Adrenal gland (tissue), 5 donors: Measurements from ENCODE around the gene UBR3.

ENCODE experiments used
- POLR2A ChIP-seq, 2 donors: fragments of 450-650 bp; IDR thresholded peaks; one replicate each; pipeline ENCODE4 v1.6.1; 2017; ENCODE audit warnings: antibody characterized with exemption in 2 of 2, mild to moderate bottlenecking in 2 of 2, moderate library complexity in 1 of 2
- TF ChIP-seq, protein P1 (sequence below), 6 experiments: fragments of 450-650 bp in 4 of 6; fragments of 200-600 bp in 2 of 6; sonication (generic) in 1 of 6; IDR thresholded peaks; 1 replicate in 5 of 6; 2 replicates in 1 of 6; pipeline versions ENCODE4 v1.5.1 to v1.8.0; 2016 to 2021; ENCODE audit warnings: antibody characterized with exemption in 6 of 6, mild to moderate bottlenecking in 2 of 6, moderate library complexity in 1 of 6
- donor health status: DM: no; HTN: no; CAD: no.

DNA sequence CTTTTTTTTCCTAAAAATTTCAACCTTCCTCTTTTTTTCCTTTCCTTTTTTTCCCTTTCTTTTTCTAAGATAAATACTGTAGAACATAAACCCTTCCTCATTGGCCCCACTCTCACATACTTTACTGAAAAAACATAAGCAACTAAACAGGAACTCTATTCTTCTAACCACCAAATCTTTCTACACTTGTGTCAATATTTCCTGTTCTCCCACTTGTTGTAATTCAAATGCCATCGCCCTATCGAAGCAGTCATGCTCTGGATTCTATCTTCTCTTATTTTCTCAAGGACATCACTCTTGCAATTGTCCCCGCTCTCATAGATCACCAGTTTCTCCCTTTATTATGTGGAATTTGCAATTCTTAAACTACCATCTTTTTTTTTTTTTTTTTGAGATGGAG, 48.8 kb upstream of the UBR3 start:
- TF ChIP-seq, protein P1, sequence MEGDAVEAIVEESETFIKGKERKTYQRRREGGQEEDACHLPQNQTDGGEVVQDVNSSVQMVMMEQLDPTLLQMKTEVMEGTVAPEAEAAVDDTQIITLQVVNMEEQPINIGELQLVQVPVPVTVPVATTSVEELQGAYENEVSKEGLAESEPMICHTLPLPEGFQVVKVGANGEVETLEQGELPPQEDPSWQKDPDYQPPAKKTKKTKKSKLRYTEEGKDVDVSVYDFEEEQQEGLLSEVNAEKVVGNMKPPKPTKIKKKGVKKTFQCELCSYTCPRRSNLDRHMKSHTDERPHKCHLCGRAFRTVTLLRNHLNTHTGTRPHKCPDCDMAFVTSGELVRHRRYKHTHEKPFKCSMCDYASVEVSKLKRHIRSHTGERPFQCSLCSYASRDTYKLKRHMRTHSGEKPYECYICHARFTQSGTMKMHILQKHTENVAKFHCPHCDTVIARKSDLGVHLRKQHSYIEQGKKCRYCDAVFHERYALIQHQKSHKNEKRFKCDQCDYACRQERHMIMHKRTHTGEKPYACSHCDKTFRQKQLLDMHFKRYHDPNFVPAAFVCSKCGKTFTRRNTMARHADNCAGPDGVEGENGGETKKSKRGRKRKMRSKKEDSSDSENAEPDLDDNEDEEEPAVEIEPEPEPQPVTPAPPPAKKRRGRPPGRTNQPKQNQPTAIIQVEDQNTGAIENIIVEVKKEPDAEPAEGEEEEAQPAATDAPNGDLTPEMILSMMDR (IDR thresholded peaks at IDR 0.05), result no peak
- no peak for TF ChIP-seq POLR2A (IDR thresholded peaks at IDR 0.05)
